Measurements from ENCODE around the gene FGD4.

The FGD4 gene

DNA sequence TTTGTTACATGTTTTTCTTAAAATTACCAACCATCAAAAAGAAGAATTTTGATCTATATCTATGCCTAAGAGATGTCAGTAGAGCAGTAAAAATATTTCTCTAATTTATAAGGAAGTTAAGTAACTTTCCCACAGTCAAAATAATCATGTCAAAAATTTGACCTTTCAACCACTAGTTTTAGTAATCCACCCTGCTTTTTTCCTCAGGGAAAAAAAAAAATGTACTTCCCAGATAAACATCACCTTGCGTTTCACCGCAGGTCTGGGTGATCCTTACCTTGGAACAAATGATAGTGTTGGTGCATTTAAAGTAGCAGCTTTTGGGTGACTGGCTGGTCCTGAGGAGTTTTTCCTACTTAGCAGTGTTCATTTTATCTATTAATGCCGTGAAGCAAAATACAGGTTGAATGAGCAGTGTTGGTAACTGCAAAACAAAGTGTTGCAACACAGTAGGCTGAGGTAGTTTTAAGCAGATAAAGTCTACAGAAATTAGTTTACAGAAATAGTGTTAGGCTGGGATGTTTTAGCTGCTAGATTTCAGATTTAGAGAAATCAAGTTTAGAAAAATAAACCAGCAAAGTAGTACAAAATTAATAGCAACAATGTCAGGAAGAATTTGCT lies 142.5 kb downstream of the FGD4 start:
- TF ChIP-seq, protein P1, sequence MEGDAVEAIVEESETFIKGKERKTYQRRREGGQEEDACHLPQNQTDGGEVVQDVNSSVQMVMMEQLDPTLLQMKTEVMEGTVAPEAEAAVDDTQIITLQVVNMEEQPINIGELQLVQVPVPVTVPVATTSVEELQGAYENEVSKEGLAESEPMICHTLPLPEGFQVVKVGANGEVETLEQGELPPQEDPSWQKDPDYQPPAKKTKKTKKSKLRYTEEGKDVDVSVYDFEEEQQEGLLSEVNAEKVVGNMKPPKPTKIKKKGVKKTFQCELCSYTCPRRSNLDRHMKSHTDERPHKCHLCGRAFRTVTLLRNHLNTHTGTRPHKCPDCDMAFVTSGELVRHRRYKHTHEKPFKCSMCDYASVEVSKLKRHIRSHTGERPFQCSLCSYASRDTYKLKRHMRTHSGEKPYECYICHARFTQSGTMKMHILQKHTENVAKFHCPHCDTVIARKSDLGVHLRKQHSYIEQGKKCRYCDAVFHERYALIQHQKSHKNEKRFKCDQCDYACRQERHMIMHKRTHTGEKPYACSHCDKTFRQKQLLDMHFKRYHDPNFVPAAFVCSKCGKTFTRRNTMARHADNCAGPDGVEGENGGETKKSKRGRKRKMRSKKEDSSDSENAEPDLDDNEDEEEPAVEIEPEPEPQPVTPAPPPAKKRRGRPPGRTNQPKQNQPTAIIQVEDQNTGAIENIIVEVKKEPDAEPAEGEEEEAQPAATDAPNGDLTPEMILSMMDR (IDR thresholded peaks at IDR 0.05; ENCODE audit: insufficient read depth, low read length, missing control alignments): no peak
- DNase-seq (ENCODE audit: low read depth, low spot score): no peak
- CTCF ChIA-PET: interaction anchor here (1.1 kb wide), 1 partner anchor 85 kb away, joined by 3 read pairs; no protein-coding TSS in a partner anchor
- H3K4me3 ChIP-seq (ENCODE audit: low read depth, low read length): no peak overlapping the region
- POLR2A ChIA-PET: no interaction called here

DNA sequence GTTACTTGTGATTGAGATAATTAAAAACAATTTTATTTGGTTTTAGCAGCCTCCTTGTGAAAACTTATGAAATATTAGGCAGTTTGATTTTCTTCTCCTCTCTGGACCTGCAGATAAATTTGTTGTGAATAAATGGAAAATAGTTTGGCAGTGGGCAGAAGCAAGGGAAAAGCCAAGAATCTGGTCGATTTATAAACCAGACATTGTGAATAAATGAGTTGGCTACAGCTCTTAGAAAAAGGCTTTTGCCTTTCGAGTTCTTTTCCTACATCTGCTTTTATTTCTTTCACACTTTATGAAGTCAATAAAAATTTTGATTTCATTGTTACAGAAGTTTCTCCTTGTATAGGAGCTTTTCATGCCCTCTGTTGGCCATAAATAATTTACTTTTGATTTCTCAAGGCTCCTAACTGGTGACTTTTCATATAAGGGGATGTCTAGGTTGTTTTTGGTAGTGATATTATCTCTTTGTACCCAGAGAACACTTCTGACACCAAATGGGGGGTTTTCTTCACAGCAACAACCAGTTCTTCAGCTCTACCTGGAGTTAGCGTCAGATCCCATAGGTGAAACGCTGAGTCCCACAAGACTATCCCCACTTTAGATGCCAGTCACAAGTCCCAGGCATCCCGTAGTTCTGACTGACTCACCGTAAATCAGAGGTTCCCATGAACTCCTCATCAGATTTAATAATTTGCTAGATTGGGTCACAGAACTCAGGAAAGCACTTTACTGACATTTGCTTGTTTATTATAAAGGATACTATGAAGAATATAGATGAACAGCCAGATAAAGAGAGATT lies 143.3 kb downstream of the FGD4 start:
- DNase-seq (ENCODE audit: low read depth, low spot score): no peak
- TF ChIP-seq, protein P1 (IDR thresholded peaks at IDR 0.05; ENCODE audit: insufficient read depth, low read length, missing control alignments): no peak
- POLR2A ChIA-PET: no interaction called here
- CTCF ChIA-PET: interaction anchor here (1.1 kb wide), 1 partner anchor 86 kb away, joined by 3 read pairs; no protein-coding TSS in a partner anchor
- no peak overlapping the region for H3K4me3 ChIP-seq (ENCODE audit: low read depth, low read length)

DNA sequence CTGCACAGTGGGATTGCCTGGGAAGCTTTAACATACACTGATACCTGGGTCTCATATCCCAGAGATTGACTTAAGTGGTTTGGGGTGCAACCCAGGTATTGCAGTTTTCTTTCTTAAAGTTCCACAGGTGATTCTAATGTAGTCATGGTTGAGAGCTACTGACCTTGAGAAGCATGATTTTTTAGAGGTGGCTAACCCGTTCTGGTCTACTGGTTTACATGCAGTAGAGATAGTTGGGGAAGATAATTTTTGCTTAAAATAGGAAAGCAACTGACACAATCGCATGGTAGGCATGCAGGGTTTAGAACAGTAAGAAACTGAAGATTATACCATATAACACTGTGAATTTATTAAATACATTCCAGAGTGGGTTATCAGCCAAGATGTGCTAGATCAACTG lies 145.5 kb downstream of the FGD4 start:
- TF ChIP-seq, protein P1 (IDR thresholded peaks at IDR 0.05; ENCODE audit: insufficient read depth, low read length, missing control alignments): no peak
- no peak overlapping the region for H3K4me3 ChIP-seq (ENCODE audit: low read depth, low read length)
- POLR2A ChIA-PET: no interaction called here
- no peak for DNase-seq (ENCODE audit: low read depth, low spot score)
- CTCF ChIA-PET: interaction anchor here (0.5 to 0.8 kb wide), 3 partner anchors 58 to 112 kb away, joined by 3 read pairs; no protein-coding TSS in a partner anchor

DNA sequence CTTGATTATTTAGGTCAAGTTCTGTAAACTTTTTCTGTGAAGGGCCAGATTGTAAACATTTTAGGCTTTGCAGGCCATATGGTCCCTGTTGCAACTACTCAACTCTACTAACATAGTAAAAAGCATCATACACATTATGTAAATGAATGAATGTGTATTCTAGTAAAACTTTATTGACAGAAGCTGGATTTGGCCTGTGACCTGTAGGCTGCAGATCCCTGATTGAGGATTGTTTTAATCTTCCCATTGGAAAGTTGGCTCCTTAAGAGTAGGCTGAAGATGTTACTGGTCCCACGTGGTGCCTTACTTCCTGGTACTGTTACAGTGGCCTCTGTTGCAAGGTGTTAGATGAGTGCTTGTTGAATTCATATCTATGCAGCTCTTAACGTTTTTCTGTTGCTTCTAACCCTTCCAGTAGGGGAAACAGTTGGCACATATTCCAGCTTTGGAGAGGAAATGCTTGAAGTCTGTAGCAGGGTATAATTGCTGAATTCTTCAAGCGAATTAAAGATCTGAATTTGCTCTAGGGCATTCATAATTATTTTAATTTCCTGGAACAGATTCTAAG lies 146.1 kb downstream of the FGD4 start:
- H3K4me3 ChIP-seq (ENCODE audit: low read depth, low read length): no peak overlapping the region
- ChIA-PET POLR2A (no interaction called here), CTCF (interaction anchor here (0.8 kb wide), 1 partner anchor 59 kb away, joined by 3 read pairs; no protein-coding TSS in a partner anchor)
- TF ChIP-seq, protein P1 (IDR thresholded peaks at IDR 0.05; ENCODE audit: insufficient read depth, low read length, missing control alignments): no peak
- DNase-seq (ENCODE audit: low read depth, low spot score): no peak

DNA sequence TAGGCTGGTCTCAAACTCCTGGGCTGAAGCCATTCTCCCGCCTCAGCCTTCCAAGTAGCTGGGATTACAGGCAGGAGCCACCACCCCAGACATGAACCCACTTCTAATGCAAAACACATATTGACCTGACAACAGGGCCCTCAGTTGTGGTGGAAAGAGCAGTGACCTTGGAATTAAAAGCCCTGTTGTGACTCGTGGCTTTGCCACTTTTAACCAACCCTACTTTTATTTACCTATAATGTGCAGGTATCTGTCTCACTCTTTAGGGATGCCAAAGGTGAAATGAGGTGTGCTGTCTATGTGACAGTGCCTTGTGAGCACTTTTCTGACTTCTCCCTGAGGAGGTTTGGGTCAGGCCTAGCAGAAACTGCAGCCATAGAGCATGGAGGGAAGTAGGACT lies 146.9 kb downstream of the FGD4 start:
- POLR2A ChIA-PET: no interaction called here
- CTCF ChIA-PET: interaction anchor here (1.3 kb wide), 1 partner anchor 8 kb away, joined by 3 read pairs; no protein-coding TSS in a partner anchor
- no peak overlapping the region for H3K4me3 ChIP-seq (ENCODE audit: low read depth, low read length)
- DNase-seq (ENCODE audit: low read depth, low spot score): no peak
- TF ChIP-seq, protein P1 (IDR thresholded peaks at IDR 0.05; ENCODE audit: insufficient read depth, low read length, missing control alignments): no peak
